Neuron (in vitro differentiated cells): ENCODE results near the gene COL26A1.
"Not testable (repeated sequence)": the region's sequence is repeated elsewhere in the genome, so short reads cannot be mapped to it uniquely, and the experiment has no call there.

Experiments
- H2AFZ ChIP-seq: one replicate; pipeline ENCODE4 v1.6.1; 2013; ENCODE audit warnings: low read depth, mild to moderate bottlenecking, inconsistent platforms, low read length, moderate library complexity
- H3K27me3 ChIP-seq: one replicate; pipeline ENCODE4 v1.6.1; 2013; ENCODE audit warnings: low read length; ENCODE audit not compliant: insufficient read depth
- H3K36me3 ChIP-seq: one replicate; pipeline ENCODE4 v1.6.1; 2013; ENCODE audit warnings: low read length; ENCODE audit not compliant: insufficient read depth
- H3K4me1 ChIP-seq: one replicate; pipeline ENCODE4 v1.6.1; 2013; ENCODE audit warnings: low read length; ENCODE audit not compliant: insufficient read depth
- H3K4me3 ChIP-seq: 2 replicates; pipeline ENCODE4 v1.5.1; 2013; ENCODE audit warnings: mild to moderate bottlenecking, low read length, moderate library complexity
- H3K9me3 ChIP-seq: one replicate; pipeline ENCODE4 v1.6.1; 2013; ENCODE audit warnings: low read length

COL26A1 gene

GRCh38 chr7:101349300-101349699 lies 13.4 kb upstream of the COL26A1 start:
- H3K9me3 ChIP-seq, H3K4me1 ChIP-seq, H3K36me3 ChIP-seq, H3K27me3 ChIP-seq, H3K4me3 ChIP-seq, H2AFZ ChIP-seq: not testable (repeated sequence)

- no peak overlapping the region for H2AFZ ChIP-seq
- H3K36me3 ChIP-seq: no peaks in the 10 kb centered on the region
- H3K4me1 ChIP-seq: no peaks in the 10 kb centered on the region
- H3K9me3 ChIP-seq: peaks cover 3% of the 10 kb centered on the region
- no peaks in the 10 kb centered on the region for H3K27me3 ChIP-seq
- H3K4me3 ChIP-seq: no peak overlapping the region
Observed at GRCh38 chr7:101352920-101353308, 9.8 kb upstream of the COL26A1 start.

GRCh38 chr7:101357433-101357832 lies 5.2 kb upstream of the COL26A1 start:
- Histone ChIP-seq H3K4me1 (peaks cover 2% of the 10 kb centered on the region), H2AFZ (no peak overlapping the region), H3K36me3 (no peaks in the 10 kb centered on the region), H3K27me3 (no peaks in the 10 kb centered on the region), H3K4me3 (no peak overlapping the region), H3K9me3 (peaks cover 2% of the 10 kb centered on the region)

GRCh38 chr7:101363196-101363733 lies 590 bp downstream of the COL26A1 start:
- Histone ChIP-seq H3K36me3 (no peaks in the 10 kb centered on the region), H3K4me1 (peaks cover 7% of the 10 kb centered on the region), H3K9me3 (peaks cover 2% of the 10 kb centered on the region), H2AFZ (peak overlapping the region; percentile 99), H3K27me3 (no peaks in the 10 kb centered on the region), H3K4me3 (peak overlapping the region; percentile 97)

- peak overlapping the region; percentile 99 for H2AFZ ChIP-seq
- H3K36me3 ChIP-seq: no peaks in the 10 kb centered on the region
- peaks cover 2% of the 10 kb centered on the region for H3K9me3 ChIP-seq
- peaks cover 7% of the 10 kb centered on the region for H3K4me1 ChIP-seq
- H3K4me3 ChIP-seq: peak overlapping the region; percentile 97
- no peaks in the 10 kb centered on the region for H3K27me3 ChIP-seq
Observed at GRCh38 chr7:101363734-101364374, 1.2 kb downstream of the COL26A1 start.

GRCh38 chr7:101365956-101366355 lies 3.3 kb downstream of the COL26A1 start:
- H3K9me3 ChIP-seq: no peaks in the 10 kb centered on the region
- H2AFZ ChIP-seq: no peak overlapping the region
- H3K4me1 ChIP-seq: peaks cover 7% of the 10 kb centered on the region
- no peaks in the 10 kb centered on the region for H3K27me3 ChIP-seq
- H3K4me3 ChIP-seq: no peak overlapping the region
- no peaks in the 10 kb centered on the region for H3K36me3 ChIP-seq

GRCh38 chr7:101367676-101368075 lies 5.0 kb downstream of the COL26A1 start:
- H3K4me3 ChIP-seq: no peak overlapping the region

GRCh38 chr7:101368422-101369165 lies 5.9 kb downstream of the COL26A1 start:
- H3K4me3 ChIP-seq: no peak overlapping the region
- H3K36me3 ChIP-seq: no peaks in the 10 kb centered on the region
- peaks cover 4% of the 10 kb centered on the region for H3K4me1 ChIP-seq
- no peaks in the 10 kb centered on the region for H3K9me3 ChIP-seq
- no peaks in the 10 kb centered on the region for H3K27me3 ChIP-seq
- H2AFZ ChIP-seq: no peak overlapping the region

More at GRCh38 chr7:101367676-101368075, 5.0 kb downstream of the COL26A1 start:
- no peak overlapping the region for H2AFZ ChIP-seq
- peaks cover 4% of the 10 kb centered on the region for H3K4me1 ChIP-seq
- H3K36me3 ChIP-seq: no peaks in the 10 kb centered on the region
- no peaks in the 10 kb centered on the region for H3K9me3 ChIP-seq
- H3K27me3 ChIP-seq: no peaks in the 10 kb centered on the region

GRCh38 chr7:101370836-101371235 lies 8.2 kb downstream of the COL26A1 start:
- H3K36me3 ChIP-seq: no peaks in the 10 kb centered on the region
- no peaks in the 10 kb centered on the region for H3K4me1 ChIP-seq
- H3K27me3 ChIP-seq: no peaks in the 10 kb centered on the region
- no peak overlapping the region for H2AFZ ChIP-seq
- no peaks in the 10 kb centered on the region for H3K9me3 ChIP-seq
- no peak overlapping the region for H3K4me3 ChIP-seq

- no peaks in the 10 kb centered on the region for H3K36me3 ChIP-seq
- H3K4me1 ChIP-seq: peaks cover 3% of the 10 kb centered on the region
- no peak overlapping the region for H2AFZ ChIP-seq
- no peaks in the 10 kb centered on the region for H3K9me3 ChIP-seq
- no peaks in the 10 kb centered on the region for H3K27me3 ChIP-seq
- no peak overlapping the region for H3K4me3 ChIP-seq
Observed at GRCh38 chr7:101373812-101374614, 11.3 kb downstream of the COL26A1 start.

- H2AFZ ChIP-seq: no peak overlapping the region
- H3K9me3 ChIP-seq: no peaks in the 10 kb centered on the region
- peaks cover 3% of the 10 kb centered on the region for H3K4me1 ChIP-seq
- no peaks in the 10 kb centered on the region for H3K36me3 ChIP-seq
- no peak overlapping the region for H3K4me3 ChIP-seq
- H3K27me3 ChIP-seq: no peaks in the 10 kb centered on the region
Observed at GRCh38 chr7:101374990-101375389, 12.3 kb downstream of the COL26A1 start.

- Histone ChIP-seq H3K27me3 (no peaks in the 10 kb centered on the region), H3K4me3 (no peak overlapping the region), H3K36me3 (no peaks in the 10 kb centered on the region), H3K9me3 (peaks cover 5% of the 10 kb centered on the region), H2AFZ (no peak overlapping the region), H3K4me1 (peaks cover 3% of the 10 kb centered on the region)
Observed at GRCh38 chr7:101376601-101377000, 13.9 kb downstream of the COL26A1 start.

GRCh38 chr7:101377189-101377736 lies 14.6 kb downstream of the COL26A1 start:
- no peaks in the 10 kb centered on the region for H3K27me3 ChIP-seq
- no peaks in the 10 kb centered on the region for H3K36me3 ChIP-seq
- H2AFZ ChIP-seq: no peak overlapping the region
- peaks cover 8% of the 10 kb centered on the region for H3K9me3 ChIP-seq
- H3K4me1 ChIP-seq: peaks cover 3% of the 10 kb centered on the region
- H3K4me3 ChIP-seq: no peak overlapping the region
